ENCODE data around the gene TNFAIP8L3.

DNA sequence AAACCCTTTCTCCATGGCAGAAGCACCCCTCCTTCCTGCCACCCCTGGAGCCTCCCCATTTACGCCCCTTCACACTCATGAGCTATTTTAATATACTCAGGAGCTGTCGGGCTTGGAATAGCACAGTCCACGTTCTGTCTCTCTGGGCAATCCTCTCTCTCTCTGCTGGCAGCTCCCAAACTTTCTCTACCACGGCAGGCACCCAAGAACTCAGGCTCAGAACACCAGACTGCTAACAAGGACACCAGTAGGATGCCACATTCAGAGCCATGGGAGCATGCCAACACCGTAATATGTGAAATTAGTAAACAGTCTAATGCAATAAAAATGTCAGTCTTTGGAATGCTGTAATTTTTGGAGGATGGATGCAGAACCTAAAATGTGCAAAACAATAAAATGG is 19.3 kb downstream of the TNFAIP8L3 start:
- TF ChIP-seq EP300 (IDR thresholded peaks at IDR 0.05) (no peak), POLR2AphosphoS5 (IDR thresholded peaks at IDR 0.05) (peak in 1 of 3 donors; percentile 41)
- TF ChIP-seq, protein P1, sequence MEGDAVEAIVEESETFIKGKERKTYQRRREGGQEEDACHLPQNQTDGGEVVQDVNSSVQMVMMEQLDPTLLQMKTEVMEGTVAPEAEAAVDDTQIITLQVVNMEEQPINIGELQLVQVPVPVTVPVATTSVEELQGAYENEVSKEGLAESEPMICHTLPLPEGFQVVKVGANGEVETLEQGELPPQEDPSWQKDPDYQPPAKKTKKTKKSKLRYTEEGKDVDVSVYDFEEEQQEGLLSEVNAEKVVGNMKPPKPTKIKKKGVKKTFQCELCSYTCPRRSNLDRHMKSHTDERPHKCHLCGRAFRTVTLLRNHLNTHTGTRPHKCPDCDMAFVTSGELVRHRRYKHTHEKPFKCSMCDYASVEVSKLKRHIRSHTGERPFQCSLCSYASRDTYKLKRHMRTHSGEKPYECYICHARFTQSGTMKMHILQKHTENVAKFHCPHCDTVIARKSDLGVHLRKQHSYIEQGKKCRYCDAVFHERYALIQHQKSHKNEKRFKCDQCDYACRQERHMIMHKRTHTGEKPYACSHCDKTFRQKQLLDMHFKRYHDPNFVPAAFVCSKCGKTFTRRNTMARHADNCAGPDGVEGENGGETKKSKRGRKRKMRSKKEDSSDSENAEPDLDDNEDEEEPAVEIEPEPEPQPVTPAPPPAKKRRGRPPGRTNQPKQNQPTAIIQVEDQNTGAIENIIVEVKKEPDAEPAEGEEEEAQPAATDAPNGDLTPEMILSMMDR (IDR thresholded peaks at IDR 0.05): no peak
